H9 (cell line): ENCODE data around the gene SCYGR8. TPM values are rescaled to one million over a fixed set of nuclear protein-coding genes. Genes with fewer than 3 reads are reported as not detected.
"Not testable (repeated sequence)": the region's sequence is repeated elsewhere in the genome, so short reads cannot be mapped to it uniquely, and the experiment has no call there.

ENCODE experiments used
- DNase-seq: peaks from one replicate; pipeline ENCODE4 v3.0.0-alpha.2; 2017
- H2AFZ ChIP-seq: one replicate; pipeline ENCODE4 v1.6.1; 2013; ENCODE audit warnings: mild to moderate bottlenecking, low read length, control low read depth, moderate library complexity
- H2AK5ac ChIP-seq: 2 replicates; pipeline ENCODE4 v1.6.1; 2013; ENCODE audit warnings: low read length, control low read depth, mixed read lengths; ENCODE audit not compliant: insufficient read length
- H2BK120ac ChIP-seq: one replicate; pipeline ENCODE4 v1.6.1; 2013; ENCODE audit warnings: low read depth, mild to moderate bottlenecking, low read length, control low read depth, inconsistent platforms; ENCODE audit not compliant: poor library complexity, severe bottlenecking
- H2BK12ac ChIP-seq: 2 replicates; pipeline ENCODE4 v1.6.1; 2013; ENCODE audit warnings: low read length, control low read depth, mixed read lengths, low read depth; ENCODE audit not compliant: insufficient read length
- H2BK15ac ChIP-seq: 2 replicates; pipeline ENCODE4 v1.6.1; 2013; ENCODE audit warnings: low read depth, low read length, control low read depth
- H2BK20ac ChIP-seq: one replicate; pipeline ENCODE4 v1.6.1; 2013; ENCODE audit warnings: low read depth, mild to moderate bottlenecking, low read length, control low read depth, inconsistent platforms; ENCODE audit not compliant: poor library complexity, severe bottlenecking
- H2BK5ac ChIP-seq: 2 replicates; pipeline ENCODE4 v1.6.1; 2013; ENCODE audit warnings: low read length, control low read depth, mixed read lengths; ENCODE audit not compliant: insufficient read length
- H3K14ac ChIP-seq: 2 replicates; pipeline ENCODE4 v1.6.1; 2013; ENCODE audit warnings: low read length, control low read depth; ENCODE audit not compliant: insufficient read depth
- H3K18ac ChIP-seq: 2 replicates; pipeline ENCODE4 v1.6.1; 2013; ENCODE audit warnings: low read depth, mild to moderate bottlenecking, mixed read lengths, low read length, control low read depth; ENCODE audit not compliant: insufficient read length
- H3K23ac ChIP-seq: 2 replicates; pipeline ENCODE4 v1.6.1; 2013; ENCODE audit warnings: low read length, control low read depth, mixed read lengths, low read depth; ENCODE audit not compliant: insufficient read length
- H3K23me2 ChIP-seq: 2 replicates; pipeline ENCODE4 v1.6.1; 2013; ENCODE audit warnings: low read depth, mild to moderate bottlenecking, mixed read lengths, low read length, control low read depth; ENCODE audit not compliant: insufficient read length, poor library complexity, severe bottlenecking
- H3K27ac ChIP-seq: 2 replicates; pipeline ENCODE4 v1.5.1; 2013; ENCODE audit warnings: low read length, control low read depth, mixed read lengths, low read depth; ENCODE audit not compliant: insufficient read length
- H3K27me3 ChIP-seq: 2 replicates; pipeline ENCODE4 v1.6.1; 2013; ENCODE audit warnings: low read length, control low read depth, inconsistent platforms; ENCODE audit not compliant: insufficient read depth
- H3K4ac ChIP-seq: 2 replicates; pipeline ENCODE4 v1.6.1; 2013; ENCODE audit warnings: low read depth, mild to moderate bottlenecking, control low read depth, inconsistent platforms, low read length, moderate library complexity
- H3K4me1 ChIP-seq: 2 replicates; pipeline ENCODE4 v1.6.1; 2013; ENCODE audit warnings: low read length, control low read depth, inconsistent platforms; ENCODE audit not compliant: insufficient read depth
- H3K4me2 ChIP-seq: 2 replicates; pipeline ENCODE4 v1.6.1; 2013; ENCODE audit warnings: low read length, control low read depth, mixed read lengths; ENCODE audit not compliant: insufficient read length, insufficient read depth
- H3K56ac ChIP-seq: 2 replicates; pipeline ENCODE4 v1.6.1; 2013; ENCODE audit warnings: low read depth, mild to moderate bottlenecking, mixed read lengths, low read length, control low read depth; ENCODE audit not compliant: insufficient read length
- H3K79me1 ChIP-seq: 2 replicates; pipeline ENCODE4 v1.6.1; 2013; ENCODE audit warnings: low read depth, mild to moderate bottlenecking, moderate library complexity, low read length, control low read depth, inconsistent platforms; ENCODE audit not compliant: insufficient read depth, poor library complexity, severe bottlenecking
- H3K79me2 ChIP-seq: 2 replicates; pipeline ENCODE4 v1.6.1; 2013; ENCODE audit warnings: low read length, control low read depth, inconsistent platforms; ENCODE audit not compliant: insufficient read depth
- H3K9ac ChIP-seq: 2 replicates; pipeline ENCODE4 v1.6.1; 2013; ENCODE audit warnings: low read length, control low read depth, mixed read lengths; ENCODE audit not compliant: insufficient read length; ENCODE audit errors: extremely low read depth
- H3K9me3 ChIP-seq: one replicate; pipeline ENCODE4 v1.6.1; 2013; ENCODE audit warnings: low read depth, low read length, inconsistent platforms; ENCODE audit not compliant: control insufficient read depth
- H3T11ph ChIP-seq: one replicate; pipeline ENCODE4 v1.6.1; 2013; ENCODE audit warnings: mild to moderate bottlenecking, low read length, control low read depth, inconsistent platforms
- H4K20me1 ChIP-seq: one replicate; pipeline ENCODE4 v1.6.1; 2013; ENCODE audit not compliant: control insufficient read depth, insufficient read length, insufficient read depth
- H4K5ac ChIP-seq: 2 replicates; pipeline ENCODE4 v1.6.1; 2013; ENCODE audit warnings: low read depth, mild to moderate bottlenecking, mixed read lengths, low read length, control low read depth; ENCODE audit not compliant: insufficient read length
- H4K8ac ChIP-seq: replicated peaks from 2 replicates; pipeline ENCODE4 v1.6.1; 2013; ENCODE audit warnings: low read length, control low read depth, mixed read lengths, low read depth; ENCODE audit not compliant: insufficient read length
- H4K91ac ChIP-seq: 2 replicates; pipeline ENCODE4 v1.6.1; 2013; ENCODE audit warnings: low read depth, mild to moderate bottlenecking, moderate library complexity, mixed read lengths, low read length, control low read depth; ENCODE audit not compliant: insufficient read length
- H3K27ac Mint-ChIP-seq, 3 experiments: 2 replicates in 2 of 3; 3 replicates in 1 of 3; pipeline ENCODE4 v1.8.0; 2020 to 2021; ENCODE audit warnings: mixed read lengths in 3 of 3, mild to moderate bottlenecking in 1 of 3, moderate library complexity in 1 of 3
- H3K27me3 Mint-ChIP-seq: 2 replicates; pipeline ENCODE4 v1.8.0; 2021; ENCODE audit warnings: low read depth, mild to moderate bottlenecking, moderate library complexity, mixed read lengths
- H3K36me3 Mint-ChIP-seq, 3 experiments: 2 replicates in 2 of 3; 3 replicates in 1 of 3; pipeline ENCODE4 v1.8.0; 2020 to 2021; ENCODE audit warnings: low read depth in 3 of 3, mixed read lengths in 3 of 3; ENCODE audit not compliant: insufficient read depth in 1 of 3
- H3K4me1 Mint-ChIP-seq, 2 experiments: 2 replicates each; pipeline ENCODE4 v1.8.0; 2020; ENCODE audit warnings: mixed read lengths in 2 of 2
- H3K4me3 Mint-ChIP-seq, 2 experiments: 2 replicates in 1 of 2; 3 replicates in 1 of 2; pipeline ENCODE4 v1.8.0; 2020 to 2021; ENCODE audit warnings: mild to moderate bottlenecking in 2 of 2, mixed read lengths in 2 of 2, moderate library complexity in 1 of 2
- H3K9me3 Mint-ChIP-seq, 2 experiments: 2 replicates in 1 of 2; 3 replicates in 1 of 2; pipeline ENCODE4 v1.8.0; 2020; ENCODE audit warnings: mild to moderate bottlenecking in 2 of 2, mixed read lengths in 2 of 2, moderate library complexity in 1 of 2
- CTCF ChIP-seq: fragments of 200-600 bp; sonication (generic); conservative IDR thresholded peaks from 3 replicates; pipeline ENCODE4 v1.8.0; 2021; ENCODE audit warnings: antibody characterized with exemption, mild to moderate bottlenecking
- WGBS: extraction: QIAGEN DNeasy Blood & Tissue Kit; methylation state at CpG from one replicate; pipeline ENCODE4 v1.1.7; 2013; ENCODE audit warnings: missing lambda C conversion rate, low lambda C conversion rate, mixed read lengths; ENCODE audit not compliant: insufficient read length; ENCODE audit errors: extremely low coverage; 5-methylcytosine and 5-hydroxymethylcytosine counted together
- total RNA-seq: library from RNA; stranded (reverse); gene quantifications from 2 replicates; pipeline ENCODE4 v1.2.1, GENCODE V29; 2021

Gene SCYGR8
- total RNA-seq, 1 experiment from 2014 or later: not detected

GRCh38 chr2:227748079-227748478, 2.4 kb downstream of the SCYGR8 start:
- Histone ChIP-seq H3K27ac (no peak overlapping the region), H3K4me1 (no peaks in the 10 kb centered on the region), H3K56ac (no peak overlapping the region), H2AFZ (no peak overlapping the region), H2BK120ac (no peak overlapping the region), H2AK5ac (no peak overlapping the region), H3K4ac (no peak overlapping the region), H3K79me2 (no peaks in the 10 kb centered on the region), H3K14ac (no peak overlapping the region), H3K27me3 (no peaks in the 10 kb centered on the region), H3K79me1 (no peaks in the 10 kb centered on the region), H3K23ac (no peak overlapping the region), H4K5ac (no peak overlapping the region), H4K20me1 (no peaks in the 10 kb centered on the region), H2BK20ac (no peak overlapping the region), H2BK15ac (no peak overlapping the region), H3K9ac (no peak overlapping the region), H3K23me2 (no peaks in the 10 kb centered on the region), H3K4me2 (no peak overlapping the region), H3K18ac (no peak overlapping the region), H2BK12ac (no peak overlapping the region), H4K91ac (no peak overlapping the region), H4K8ac (no peak overlapping the region), H2BK5ac (no peak overlapping the region), H3K9me3 (no peaks in the 10 kb centered on the region), H3T11ph (no peak overlapping the region)
- no peaks in the 10 kb centered on the region for H3K9me3 Mint-ChIP-seq
- no peaks in the 10 kb centered on the region for H3K36me3 Mint-ChIP-seq
- no peak overlapping the region for H3K4me3 Mint-ChIP-seq
- no peaks in the 10 kb centered on the region for H3K27me3 Mint-ChIP-seq
- H3K27ac Mint-ChIP-seq: no peak overlapping the region
- no CpG with 5 or more reads among the region's 6 CpGs for WGBS
- H3K4me1 Mint-ChIP-seq: peaks cover 8 to 15% of the 10 kb centered on the region in 2 experiments
- DNase-seq: peak; percentile 73
- TF ChIP-seq CTCF: peak; percentile 83

- H3K27me3 Mint-ChIP-seq, H3K27ac ChIP-seq, H3K36me3 Mint-ChIP-seq, H2AK5ac ChIP-seq, H4K91ac ChIP-seq, H3K27me3 ChIP-seq, H3K4me1 ChIP-seq, H3K9ac ChIP-seq, H3K9me3 Mint-ChIP-seq, H3K23ac ChIP-seq, H3K56ac ChIP-seq, H2BK12ac ChIP-seq, H2BK20ac ChIP-seq, DNase-seq, H3K79me2 ChIP-seq, H3K4me3 Mint-ChIP-seq, H2AFZ ChIP-seq, H3K14ac ChIP-seq, H4K5ac ChIP-seq, H2BK5ac ChIP-seq, H3K4me2 ChIP-seq, H3K18ac ChIP-seq, H4K20me1 ChIP-seq, H3K23me2 ChIP-seq, H3T11ph ChIP-seq, H3K9me3 ChIP-seq, H3K79me1 ChIP-seq, H4K8ac ChIP-seq, H3K4ac ChIP-seq, H2BK120ac ChIP-seq, H2BK15ac ChIP-seq: not testable (repeated sequence)
- no CpG with 5 or more reads among the region's 4 CpGs for WGBS
- peak overlapping the region in 1 of 3 experiments; percentile 36; a peak in 1 of 7 replicates for H3K27ac Mint-ChIP-seq
- H3K4me1 Mint-ChIP-seq: peaks cover 29 to 33% of the 10 kb centered on the region in 2 experiments
Observed at GRCh38 chr2:227756261-227756660, 10.6 kb downstream of the SCYGR8 start.
